Osteocyte (in vitro differentiated cells): ENCODE data around the gene LY86. TPM values are rescaled to one million over a fixed set of nuclear protein-coding genes. Genes with fewer than 3 reads are reported as not detected.
A peak's percentile ranks its signal among the peaks of the same experiment; 100 is the strongest.

ENCODE experiments used
- DNase-seq: peaks from one replicate; pipeline ENCODE4 v3.0.0; 2021; ENCODE audit warnings: mixed read lengths; ENCODE audit not compliant: unreplicated experiment; ENCODE audit errors: extremely low spot score
- H3K27ac Mint-ChIP-seq: one replicate; pipeline ENCODE4 v1.8.0; 2021; ENCODE audit warnings: mild to moderate bottlenecking, mixed read lengths; ENCODE audit not compliant: unreplicated experiment
- H3K27me3 Mint-ChIP-seq: one replicate; pipeline ENCODE4 v1.8.0; 2021; ENCODE audit warnings: mixed read lengths; ENCODE audit not compliant: unreplicated experiment
- H3K36me3 Mint-ChIP-seq: one replicate; pipeline ENCODE4 v1.8.0; 2021; ENCODE audit warnings: mixed read lengths; ENCODE audit not compliant: unreplicated experiment
- H3K4me1 Mint-ChIP-seq: one replicate; pipeline ENCODE4 v1.8.0; 2021; ENCODE audit warnings: mixed read lengths; ENCODE audit not compliant: unreplicated experiment
- H3K4me3 Mint-ChIP-seq: one replicate; pipeline ENCODE4 v1.8.0; 2021; ENCODE audit warnings: mild to moderate bottlenecking, moderate library complexity, mixed read lengths; ENCODE audit not compliant: unreplicated experiment
- H3K9me3 Mint-ChIP-seq: one replicate; pipeline ENCODE4 v1.8.0; 2021; ENCODE audit warnings: mixed read lengths; ENCODE audit not compliant: unreplicated experiment
- long read RNA-seq: library from polyadenylated mRNA; unstranded; transcript quantifications from one replicate; pipeline ENCODE4 v2.0.0, GENCODE V29; 2021
- total RNA-seq: library from RNA; stranded (reverse); gene quantifications from 2 replicates; pipeline ENCODE4 v1.2.1, GENCODE V29; 2021
- TF ChIP-seq, protein P1 (sequence below): fragments of 200-600 bp; sonication (generic); IDR thresholded peaks from 2 replicates; pipeline ENCODE4 v1.5.0; 2021; ENCODE audit warnings: antibody characterized with exemption, mild to moderate bottlenecking, moderate library complexity

Gene LY86
- total RNA-seq: not detected in 2 replicates
- long read RNA-seq: 0 reads

DNA sequence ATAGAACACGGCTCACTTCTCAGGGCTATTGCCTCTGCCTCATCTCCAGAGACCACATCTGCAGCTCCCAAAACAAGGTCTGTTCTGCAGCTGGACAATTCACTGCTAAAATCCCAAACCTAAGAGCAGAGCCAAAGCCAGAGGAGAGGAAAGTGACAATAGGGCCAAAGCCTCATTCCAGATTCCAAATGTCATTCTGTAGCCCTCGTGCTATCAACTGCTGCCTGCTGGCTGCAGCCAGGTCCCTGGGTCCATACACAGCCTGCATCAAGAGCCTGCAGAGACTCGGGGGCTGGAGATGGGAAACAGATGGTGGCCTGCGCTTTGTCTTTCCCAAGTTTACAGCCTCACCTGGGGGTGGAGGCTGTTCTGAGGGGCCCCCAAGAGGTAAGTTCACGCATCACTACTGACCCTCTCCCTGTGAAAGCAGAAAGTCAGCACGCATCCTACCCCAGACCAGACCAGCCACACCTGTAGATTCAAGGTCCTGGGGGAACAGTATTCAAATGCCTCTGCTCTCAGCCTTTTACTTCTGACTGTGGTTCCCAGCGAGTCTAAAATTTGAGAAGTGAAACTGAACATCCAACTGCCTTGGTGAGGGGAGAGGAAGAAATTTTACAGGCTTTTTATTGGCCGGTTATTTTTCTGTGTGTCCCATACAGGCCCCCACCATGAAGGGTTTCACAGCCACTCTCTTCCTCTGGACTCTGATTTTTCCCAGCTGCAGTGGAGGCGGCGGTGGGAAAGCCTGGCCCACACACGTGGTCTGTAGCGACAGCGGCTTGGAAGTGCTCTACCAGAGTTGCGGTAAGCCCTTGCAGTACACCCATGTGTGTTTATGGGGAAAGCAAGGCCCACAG lies at the start of gene LY86:
Gene LY86, plus strand, starts transcription at position 657 of the 860 bp plus-strand sequence. Its CDS starts 15 bp downstream, at position 672.
- H3K9me3 Mint-ChIP-seq: no peaks in the 10 kb centered on the region
- H3K4me3 Mint-ChIP-seq: no peak within 1 kb of the TSS
- TF ChIP-seq, protein P1, sequence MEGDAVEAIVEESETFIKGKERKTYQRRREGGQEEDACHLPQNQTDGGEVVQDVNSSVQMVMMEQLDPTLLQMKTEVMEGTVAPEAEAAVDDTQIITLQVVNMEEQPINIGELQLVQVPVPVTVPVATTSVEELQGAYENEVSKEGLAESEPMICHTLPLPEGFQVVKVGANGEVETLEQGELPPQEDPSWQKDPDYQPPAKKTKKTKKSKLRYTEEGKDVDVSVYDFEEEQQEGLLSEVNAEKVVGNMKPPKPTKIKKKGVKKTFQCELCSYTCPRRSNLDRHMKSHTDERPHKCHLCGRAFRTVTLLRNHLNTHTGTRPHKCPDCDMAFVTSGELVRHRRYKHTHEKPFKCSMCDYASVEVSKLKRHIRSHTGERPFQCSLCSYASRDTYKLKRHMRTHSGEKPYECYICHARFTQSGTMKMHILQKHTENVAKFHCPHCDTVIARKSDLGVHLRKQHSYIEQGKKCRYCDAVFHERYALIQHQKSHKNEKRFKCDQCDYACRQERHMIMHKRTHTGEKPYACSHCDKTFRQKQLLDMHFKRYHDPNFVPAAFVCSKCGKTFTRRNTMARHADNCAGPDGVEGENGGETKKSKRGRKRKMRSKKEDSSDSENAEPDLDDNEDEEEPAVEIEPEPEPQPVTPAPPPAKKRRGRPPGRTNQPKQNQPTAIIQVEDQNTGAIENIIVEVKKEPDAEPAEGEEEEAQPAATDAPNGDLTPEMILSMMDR: no peak
- no peak for DNase-seq
- H3K27me3 Mint-ChIP-seq: no peaks in the 10 kb centered on the region
- H3K27ac Mint-ChIP-seq: no peak within 1 kb of the TSS
- H3K36me3 Mint-ChIP-seq: no peaks in the 10 kb centered on the region
- no peaks in the 10 kb centered on the region for H3K4me1 Mint-ChIP-seq

DNA sequence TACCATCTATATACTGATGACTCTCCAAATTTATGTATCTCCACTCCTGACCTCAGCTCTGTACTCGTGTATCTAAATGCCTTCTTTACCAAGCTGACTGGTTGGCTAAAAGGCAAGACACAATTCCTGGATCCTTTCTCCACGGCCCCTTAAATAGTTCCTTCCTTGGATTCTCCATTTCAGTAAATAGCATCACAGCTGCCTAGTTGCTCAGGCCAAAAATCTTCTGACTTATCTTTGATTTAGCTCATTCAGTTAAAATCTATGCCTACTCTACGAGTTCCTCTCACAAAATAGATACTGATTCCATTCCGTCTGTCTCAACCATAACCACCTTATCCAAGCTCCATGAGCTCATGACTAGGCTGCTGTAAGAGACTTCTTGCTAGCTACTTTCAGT lies 49.5 kb upstream of the LY86 start:
- DNase-seq: no peak
- no peak overlapping the region for H3K27ac Mint-ChIP-seq
- peaks cover 4% of the 10 kb centered on the region for H3K9me3 Mint-ChIP-seq
- no peak overlapping the region for H3K4me3 Mint-ChIP-seq
- H3K36me3 Mint-ChIP-seq: no peaks in the 10 kb centered on the region
- TF ChIP-seq, protein P1: no peak
- H3K4me1 Mint-ChIP-seq: no peaks in the 10 kb centered on the region
- H3K27me3 Mint-ChIP-seq: peaks cover 36% of the 10 kb centered on the region

DNA sequence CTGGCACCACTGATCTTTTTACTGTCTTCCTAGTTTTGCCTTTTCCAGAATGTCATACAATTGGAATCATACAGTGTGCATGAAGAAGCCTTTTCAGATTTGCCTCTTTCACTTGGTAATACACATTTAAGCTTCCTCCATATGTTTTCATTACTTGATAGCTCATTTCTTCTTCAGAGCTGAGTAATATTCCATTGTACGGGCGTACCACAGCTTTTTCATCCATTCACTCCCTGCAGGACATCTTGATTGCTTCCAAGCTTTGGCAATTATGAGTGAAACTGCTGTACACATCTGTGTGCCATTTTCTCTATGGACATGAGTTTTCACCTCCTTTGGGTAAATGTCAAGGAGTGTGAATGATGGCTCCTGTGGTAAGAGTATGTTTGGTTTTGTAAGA lies 46.2 kb upstream of the LY86 start:
- TF ChIP-seq, protein P1: no peak
- Mint-ChIP-seq H3K27ac (no peak overlapping the region), H3K36me3 (no peaks in the 10 kb centered on the region), H3K9me3 (no peaks in the 10 kb centered on the region), H3K4me1 (peaks cover 4% of the 10 kb centered on the region), H3K27me3 (peaks cover 49% of the 10 kb centered on the region), H3K4me3 (no peak overlapping the region)
- no peak for DNase-seq

DNA sequence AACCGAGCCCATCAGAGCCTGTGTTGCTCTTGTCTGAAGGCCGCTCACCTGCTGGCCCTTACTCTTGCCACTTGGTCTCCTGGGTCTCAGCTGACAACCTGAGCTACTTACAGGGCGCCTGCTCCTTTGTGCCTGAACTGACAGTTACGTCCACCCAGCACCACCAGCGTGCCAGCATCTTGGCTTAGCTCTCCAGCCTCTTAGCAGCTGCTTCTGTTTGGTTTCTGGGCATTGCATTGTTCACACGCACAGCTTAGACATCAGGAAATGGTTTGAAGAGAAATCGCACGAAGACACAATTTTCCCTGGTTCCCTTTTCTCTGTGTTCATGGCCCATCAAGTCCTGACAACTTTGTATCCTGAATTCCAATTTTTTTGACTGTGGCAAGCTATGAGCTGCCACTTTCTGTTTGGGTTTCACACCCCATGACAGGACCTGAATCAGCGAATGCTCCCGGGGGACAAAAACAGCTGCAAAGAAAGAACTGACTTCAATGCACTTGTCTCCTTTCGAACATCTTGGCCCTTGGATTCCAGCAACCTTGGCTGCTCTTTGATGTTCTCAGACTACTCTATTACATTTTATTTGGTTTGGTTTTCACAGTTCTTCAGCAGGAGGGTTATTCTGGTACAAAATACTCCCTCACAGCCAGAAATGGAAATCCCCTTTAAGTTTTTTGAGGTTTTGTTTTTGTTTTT lies 45.2 kb upstream of the LY86 start:
- Mint-ChIP-seq H3K36me3 (no peaks in the 10 kb centered on the region), H3K27me3 (peaks cover 56% of the 10 kb centered on the region), H3K4me3 (no peak overlapping the region), H3K4me1 (peaks cover 4% of the 10 kb centered on the region), H3K27ac (no peak overlapping the region), H3K9me3 (no peaks in the 10 kb centered on the region)
- TF ChIP-seq, protein P1: no peak
- peak; percentile 68 for DNase-seq
